OCI-LY3 (cell line): ENCODE results near the gene LANCL3.

Source experiments
- H2AFZ ChIP-seq: fragments of 200-600, 300-600 bp; shearing (Covaris generic); 2 replicates; pipeline ENCODE4 v1.6.0; 2014; ENCODE audit warnings: antibody characterized with exemption, low read depth, low read length
- H3K27ac ChIP-seq: fragments of 200-600, 300-600 bp; sonication (generic); 2 replicates; pipeline ENCODE4 v1.5.1; 2014; ENCODE audit warnings: mild to moderate bottlenecking, low read length, moderate library complexity, mixed read lengths
- H3K27me3 ChIP-seq: fragments of 200-600, 300-600 bp; sonication (generic); 2 replicates; pipeline ENCODE4 v1.6.1; 2014; ENCODE audit warnings: low read depth, low read length, mixed read lengths
- H3K36me3 ChIP-seq: fragments of 200-600, 300-600 bp; sonication (generic); replicated peaks from 2 replicates; pipeline ENCODE3; 2014; ENCODE audit warnings: low read depth, low read length, mixed read lengths
- H3K4me1 ChIP-seq: fragments of 300-600, 200-600 bp; sonication (generic); 2 replicates; pipeline ENCODE4 v1.6.1; 2014; ENCODE audit warnings: low read length, mixed read lengths
- H3K4me2 ChIP-seq: fragments of 200-600, 300-600 bp; sonication (generic); 2 replicates; pipeline ENCODE4 v1.6.1; 2014; ENCODE audit warnings: low read length, mixed read lengths
- H3K4me3 ChIP-seq: fragments of 300-600, 200-600 bp; sonication (generic); 2 replicates; pipeline ENCODE4 v1.5.1; 2014; ENCODE audit warnings: antibody characterized with exemption, mild to moderate bottlenecking, low read length, moderate library complexity
- H3K79me2 ChIP-seq: fragments of 300-600, 200-600 bp; shearing (Covaris generic); 2 replicates; pipeline ENCODE4 v1.6.1; 2014; ENCODE audit warnings: mild to moderate bottlenecking, low read length, mixed read lengths
- H3K9ac ChIP-seq: fragments of 300-600, 200-600 bp; shearing (Covaris generic); 2 replicates; pipeline ENCODE4 v1.6.0; 2014; ENCODE audit warnings: mild to moderate bottlenecking, low read length, moderate library complexity
- H3K9me3 ChIP-seq: fragments of 200-600, 300-600 bp; shearing (Covaris generic); 2 replicates; pipeline ENCODE4 v1.6.1; 2014; ENCODE audit warnings: low read length, mixed read lengths; ENCODE audit not compliant: insufficient read depth
- H4K20me1 ChIP-seq: fragments of 200-600, 300-600 bp; sonication (generic); 2 replicates; pipeline ENCODE4 v1.6.1; 2016; ENCODE audit warnings: low read length, mixed read lengths; ENCODE audit not compliant: insufficient read depth
- EZH2phosphoT487 ChIP-seq: fragments of 200-600 bp; shearing (Covaris generic); IDR thresholded peaks from 2 replicates; pipeline ENCODE4 v1.6.1; 2018; ENCODE audit warnings: antibody characterized with exemption, mixed run types, low read depth
- TF ChIP-seq, protein P1 (sequence below): fragments of 200-600, 300-600 bp; sonication (generic); IDR thresholded peaks from 2 replicates; pipeline ENCODE4 v1.5.1; 2014; ENCODE audit warnings: antibody characterized with exemption, low read length, low read depth

Gene LANCL3

DNA sequence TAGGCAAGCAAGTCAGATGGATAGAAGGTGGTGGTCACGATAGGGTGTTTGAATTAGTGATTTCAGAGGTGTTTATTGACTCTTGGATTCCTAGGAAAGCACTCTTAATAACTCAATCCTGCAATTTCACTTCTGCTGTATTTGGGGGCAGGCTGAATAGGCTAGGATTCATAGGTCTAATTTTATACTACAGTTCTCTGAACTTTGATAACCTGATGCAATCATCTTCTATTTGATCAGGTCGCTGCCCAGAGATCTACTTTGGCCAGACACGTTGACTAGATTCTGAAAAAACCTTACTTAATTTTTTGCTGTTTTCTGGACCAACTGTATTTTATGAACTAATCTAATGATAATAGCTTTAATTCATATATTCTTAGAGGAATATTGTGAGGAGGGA, 140.5 kb downstream of the LANCL3 start:
- Histone ChIP-seq H3K27ac (no peak overlapping the region), H3K79me2 (no peaks in the 10 kb centered on the region), H4K20me1 (no peaks in the 10 kb centered on the region), H3K9ac (no peak overlapping the region), H3K27me3 (no peaks in the 10 kb centered on the region), H3K36me3 (no peaks in the 10 kb centered on the region), H3K4me1 (peaks cover 5% of the 10 kb centered on the region; the same call in 1 of the 2 replicates), H2AFZ (no peak overlapping the region), H3K4me3 (no peak overlapping the region), H3K4me2 (no peak overlapping the region), H3K9me3 (no peaks in the 10 kb centered on the region)
- TF ChIP-seq EZH2phosphoT487: no peak
- TF ChIP-seq, protein P1, sequence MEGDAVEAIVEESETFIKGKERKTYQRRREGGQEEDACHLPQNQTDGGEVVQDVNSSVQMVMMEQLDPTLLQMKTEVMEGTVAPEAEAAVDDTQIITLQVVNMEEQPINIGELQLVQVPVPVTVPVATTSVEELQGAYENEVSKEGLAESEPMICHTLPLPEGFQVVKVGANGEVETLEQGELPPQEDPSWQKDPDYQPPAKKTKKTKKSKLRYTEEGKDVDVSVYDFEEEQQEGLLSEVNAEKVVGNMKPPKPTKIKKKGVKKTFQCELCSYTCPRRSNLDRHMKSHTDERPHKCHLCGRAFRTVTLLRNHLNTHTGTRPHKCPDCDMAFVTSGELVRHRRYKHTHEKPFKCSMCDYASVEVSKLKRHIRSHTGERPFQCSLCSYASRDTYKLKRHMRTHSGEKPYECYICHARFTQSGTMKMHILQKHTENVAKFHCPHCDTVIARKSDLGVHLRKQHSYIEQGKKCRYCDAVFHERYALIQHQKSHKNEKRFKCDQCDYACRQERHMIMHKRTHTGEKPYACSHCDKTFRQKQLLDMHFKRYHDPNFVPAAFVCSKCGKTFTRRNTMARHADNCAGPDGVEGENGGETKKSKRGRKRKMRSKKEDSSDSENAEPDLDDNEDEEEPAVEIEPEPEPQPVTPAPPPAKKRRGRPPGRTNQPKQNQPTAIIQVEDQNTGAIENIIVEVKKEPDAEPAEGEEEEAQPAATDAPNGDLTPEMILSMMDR: no peak

DNA sequence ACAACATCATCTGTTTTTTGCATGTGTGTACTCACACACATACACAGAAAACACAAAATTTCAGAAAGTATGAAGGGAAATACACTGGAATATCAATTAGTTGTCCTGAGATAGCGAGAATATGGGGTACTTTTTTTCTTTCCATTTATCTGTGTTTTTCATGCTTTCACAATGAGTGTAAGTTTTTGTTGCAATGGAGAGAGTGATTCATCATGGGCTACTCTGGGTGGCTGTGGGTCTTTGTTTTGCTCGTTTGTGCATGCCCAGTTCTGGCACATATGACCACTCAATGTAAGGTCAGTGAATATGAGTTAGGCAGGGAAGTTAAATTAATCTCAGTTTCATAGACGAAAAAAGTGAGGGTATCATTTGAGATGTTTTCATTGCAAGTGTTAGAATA, 141.0 kb downstream of the LANCL3 start:
- H3K9ac ChIP-seq: no peak overlapping the region
- H2AFZ ChIP-seq: no peak overlapping the region
- no peak overlapping the region for H3K27ac ChIP-seq
- no peaks in the 10 kb centered on the region for H4K20me1 ChIP-seq
- no peak overlapping the region for H3K4me2 ChIP-seq
- H3K9me3 ChIP-seq: no peaks in the 10 kb centered on the region
- H3K4me3 ChIP-seq: no peak overlapping the region
- TF ChIP-seq, protein P1: no peak
- no peaks in the 10 kb centered on the region for H3K27me3 ChIP-seq
- no peaks in the 10 kb centered on the region for H3K79me2 ChIP-seq
- peaks cover 5% of the 10 kb centered on the region; the same call in 1 of the 2 replicates for H3K4me1 ChIP-seq
- no peaks in the 10 kb centered on the region for H3K36me3 ChIP-seq

DNA sequence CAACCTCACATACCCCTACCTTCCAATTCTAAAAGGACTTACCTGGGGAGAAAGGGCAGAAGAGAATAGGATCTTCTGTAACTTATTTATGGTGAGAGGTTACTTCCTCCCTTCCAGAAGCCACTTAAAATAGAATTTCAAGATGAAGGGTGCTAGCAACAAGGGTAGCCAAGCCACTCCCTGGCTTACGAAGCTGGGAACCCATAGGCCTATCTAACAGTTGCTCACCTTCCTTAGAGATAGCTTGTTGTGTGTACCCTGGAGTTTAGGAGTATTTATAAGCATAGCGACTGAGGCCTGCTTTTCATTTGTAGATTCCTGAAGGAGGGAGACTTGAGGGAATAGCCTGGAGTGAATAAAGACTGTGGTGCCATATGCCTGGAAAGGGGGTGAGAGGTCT, 143.0 kb downstream of the LANCL3 start:
- no peak for TF ChIP-seq EZH2phosphoT487
- TF ChIP-seq, protein P1: no peak
- H3K4me3 ChIP-seq: no peak overlapping the region
- H4K20me1 ChIP-seq: no peaks in the 10 kb centered on the region
- no peak overlapping the region for H3K27ac ChIP-seq
- H3K4me1 ChIP-seq: peaks cover 5% of the 10 kb centered on the region; the same call in 1 of the 2 replicates
- no peaks in the 10 kb centered on the region for H3K36me3 ChIP-seq
- no peaks in the 10 kb centered on the region for H3K9me3 ChIP-seq
- no peak overlapping the region for H3K9ac ChIP-seq
- H3K79me2 ChIP-seq: no peaks in the 10 kb centered on the region
- no peak overlapping the region for H3K4me2 ChIP-seq
- H2AFZ ChIP-seq: no peak overlapping the region
- H3K27me3 ChIP-seq: no peaks in the 10 kb centered on the region

DNA sequence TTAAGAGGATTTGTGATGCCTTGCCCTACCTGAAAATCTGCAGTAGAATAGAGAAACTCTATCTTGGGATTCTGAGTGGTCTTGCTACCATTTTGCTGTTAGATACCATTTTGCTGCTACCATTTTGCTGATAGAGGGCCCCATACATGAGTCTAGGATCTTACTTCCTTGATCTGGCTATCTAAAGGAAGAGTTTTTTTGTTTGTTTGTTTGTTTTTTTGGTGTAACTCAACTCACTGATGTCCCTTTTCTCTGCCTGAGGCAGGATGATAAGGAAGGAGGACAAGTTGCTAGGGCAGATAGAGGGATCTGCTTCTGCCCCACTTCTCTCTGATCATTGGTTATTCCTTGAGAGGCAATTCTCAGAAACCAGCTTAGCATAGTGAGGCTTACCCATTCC, 145.1 kb downstream of the LANCL3 start:
- H2AFZ ChIP-seq: no peak overlapping the region
- TF ChIP-seq EZH2phosphoT487: no peak
- TF ChIP-seq, protein P1: no peak
- no peak overlapping the region for H3K4me2 ChIP-seq
- no peak overlapping the region for H3K9ac ChIP-seq
- H3K27me3 ChIP-seq: no peaks in the 10 kb centered on the region
- H3K4me3 ChIP-seq: no peak overlapping the region
- H3K4me1 ChIP-seq: peaks cover 5% of the 10 kb centered on the region; the same call in 1 of the 2 replicates
- H3K9me3 ChIP-seq: no peaks in the 10 kb centered on the region
- H3K79me2 ChIP-seq: no peaks in the 10 kb centered on the region
- H3K27ac ChIP-seq: no peak overlapping the region
- no peaks in the 10 kb centered on the region for H4K20me1 ChIP-seq
- H3K36me3 ChIP-seq: no peaks in the 10 kb centered on the region
